H9 (cell line): ENCODE data around the gene NCOR1. TPM values are rescaled to one million over a fixed set of nuclear protein-coding genes. Genes with fewer than 3 reads are reported as not detected.

ENCODE experiments used
- DNase-seq: peaks from one replicate; pipeline ENCODE4 v3.0.0-alpha.2; 2017
- H2AFZ ChIP-seq: one replicate; pipeline ENCODE4 v1.6.1; 2013; ENCODE audit warnings: mild to moderate bottlenecking, low read length, control low read depth, moderate library complexity
- H2AK5ac ChIP-seq: 2 replicates; pipeline ENCODE4 v1.6.1; 2013; ENCODE audit warnings: low read length, control low read depth, mixed read lengths; ENCODE audit not compliant: insufficient read length
- H2BK120ac ChIP-seq: one replicate; pipeline ENCODE4 v1.6.1; 2013; ENCODE audit warnings: low read depth, mild to moderate bottlenecking, low read length, control low read depth, inconsistent platforms; ENCODE audit not compliant: poor library complexity, severe bottlenecking
- H2BK12ac ChIP-seq: 2 replicates; pipeline ENCODE4 v1.6.1; 2013; ENCODE audit warnings: low read length, control low read depth, mixed read lengths, low read depth; ENCODE audit not compliant: insufficient read length
- H2BK15ac ChIP-seq: 2 replicates; pipeline ENCODE4 v1.6.1; 2013; ENCODE audit warnings: low read depth, low read length, control low read depth
- H2BK20ac ChIP-seq: one replicate; pipeline ENCODE4 v1.6.1; 2013; ENCODE audit warnings: low read depth, mild to moderate bottlenecking, low read length, control low read depth, inconsistent platforms; ENCODE audit not compliant: poor library complexity, severe bottlenecking
- H2BK5ac ChIP-seq: 2 replicates; pipeline ENCODE4 v1.6.1; 2013; ENCODE audit warnings: low read length, control low read depth, mixed read lengths; ENCODE audit not compliant: insufficient read length
- H3K14ac ChIP-seq: 2 replicates; pipeline ENCODE4 v1.6.1; 2013; ENCODE audit warnings: low read length, control low read depth; ENCODE audit not compliant: insufficient read depth
- H3K18ac ChIP-seq: 2 replicates; pipeline ENCODE4 v1.6.1; 2013; ENCODE audit warnings: low read depth, mild to moderate bottlenecking, mixed read lengths, low read length, control low read depth; ENCODE audit not compliant: insufficient read length
- H3K23ac ChIP-seq: 2 replicates; pipeline ENCODE4 v1.6.1; 2013; ENCODE audit warnings: low read length, control low read depth, mixed read lengths, low read depth; ENCODE audit not compliant: insufficient read length
- H3K23me2 ChIP-seq: 2 replicates; pipeline ENCODE4 v1.6.1; 2013; ENCODE audit warnings: low read depth, mild to moderate bottlenecking, mixed read lengths, low read length, control low read depth; ENCODE audit not compliant: insufficient read length, poor library complexity, severe bottlenecking
- H3K27ac ChIP-seq: 2 replicates; pipeline ENCODE4 v1.5.1; 2013; ENCODE audit warnings: low read length, control low read depth, mixed read lengths, low read depth; ENCODE audit not compliant: insufficient read length
- H3K27me3 ChIP-seq: 2 replicates; pipeline ENCODE4 v1.6.1; 2013; ENCODE audit warnings: low read length, control low read depth, inconsistent platforms; ENCODE audit not compliant: insufficient read depth
- H3K4ac ChIP-seq: 2 replicates; pipeline ENCODE4 v1.6.1; 2013; ENCODE audit warnings: low read depth, mild to moderate bottlenecking, control low read depth, inconsistent platforms, low read length, moderate library complexity
- H3K4me1 ChIP-seq: 2 replicates; pipeline ENCODE4 v1.6.1; 2013; ENCODE audit warnings: low read length, control low read depth, inconsistent platforms; ENCODE audit not compliant: insufficient read depth
- H3K4me2 ChIP-seq: 2 replicates; pipeline ENCODE4 v1.6.1; 2013; ENCODE audit warnings: low read length, control low read depth, mixed read lengths; ENCODE audit not compliant: insufficient read length, insufficient read depth
- H3K56ac ChIP-seq: 2 replicates; pipeline ENCODE4 v1.6.1; 2013; ENCODE audit warnings: low read depth, mild to moderate bottlenecking, mixed read lengths, low read length, control low read depth; ENCODE audit not compliant: insufficient read length
- H3K79me1 ChIP-seq: 2 replicates; pipeline ENCODE4 v1.6.1; 2013; ENCODE audit warnings: low read depth, mild to moderate bottlenecking, moderate library complexity, low read length, control low read depth, inconsistent platforms; ENCODE audit not compliant: insufficient read depth, poor library complexity, severe bottlenecking
- H3K79me2 ChIP-seq: 2 replicates; pipeline ENCODE4 v1.6.1; 2013; ENCODE audit warnings: low read length, control low read depth, inconsistent platforms; ENCODE audit not compliant: insufficient read depth
- H3K9ac ChIP-seq: 2 replicates; pipeline ENCODE4 v1.6.1; 2013; ENCODE audit warnings: low read length, control low read depth, mixed read lengths; ENCODE audit not compliant: insufficient read length; ENCODE audit errors: extremely low read depth
- H3K9me3 ChIP-seq: one replicate; pipeline ENCODE4 v1.6.1; 2013; ENCODE audit warnings: low read depth, low read length, inconsistent platforms; ENCODE audit not compliant: control insufficient read depth
- H3T11ph ChIP-seq: one replicate; pipeline ENCODE4 v1.6.1; 2013; ENCODE audit warnings: mild to moderate bottlenecking, low read length, control low read depth, inconsistent platforms
- H4K20me1 ChIP-seq: one replicate; pipeline ENCODE4 v1.6.1; 2013; ENCODE audit not compliant: control insufficient read depth, insufficient read length, insufficient read depth
- H4K5ac ChIP-seq: 2 replicates; pipeline ENCODE4 v1.6.1; 2013; ENCODE audit warnings: low read depth, mild to moderate bottlenecking, mixed read lengths, low read length, control low read depth; ENCODE audit not compliant: insufficient read length
- H4K8ac ChIP-seq: replicated peaks from 2 replicates; pipeline ENCODE4 v1.6.1; 2013; ENCODE audit warnings: low read length, control low read depth, mixed read lengths, low read depth; ENCODE audit not compliant: insufficient read length
- H4K91ac ChIP-seq: 2 replicates; pipeline ENCODE4 v1.6.1; 2013; ENCODE audit warnings: low read depth, mild to moderate bottlenecking, moderate library complexity, mixed read lengths, low read length, control low read depth; ENCODE audit not compliant: insufficient read length
- H3K27ac Mint-ChIP-seq, 3 experiments: 2 replicates in 2 of 3; 3 replicates in 1 of 3; pipeline ENCODE4 v1.8.0; 2020 to 2021; ENCODE audit warnings: mixed read lengths in 3 of 3, mild to moderate bottlenecking in 1 of 3, moderate library complexity in 1 of 3
- H3K27me3 Mint-ChIP-seq: 2 replicates; pipeline ENCODE4 v1.8.0; 2021; ENCODE audit warnings: low read depth, mild to moderate bottlenecking, moderate library complexity, mixed read lengths
- H3K36me3 Mint-ChIP-seq, 3 experiments: 2 replicates in 2 of 3; 3 replicates in 1 of 3; pipeline ENCODE4 v1.8.0; 2020 to 2021; ENCODE audit warnings: low read depth in 3 of 3, mixed read lengths in 3 of 3; ENCODE audit not compliant: insufficient read depth in 1 of 3
- H3K4me1 Mint-ChIP-seq, 2 experiments: 2 replicates each; pipeline ENCODE4 v1.8.0; 2020; ENCODE audit warnings: mixed read lengths in 2 of 2
- H3K4me3 Mint-ChIP-seq, 2 experiments: 2 replicates in 1 of 2; 3 replicates in 1 of 2; pipeline ENCODE4 v1.8.0; 2020 to 2021; ENCODE audit warnings: mild to moderate bottlenecking in 2 of 2, mixed read lengths in 2 of 2, moderate library complexity in 1 of 2
- H3K9me3 Mint-ChIP-seq, 2 experiments: 2 replicates in 1 of 2; 3 replicates in 1 of 2; pipeline ENCODE4 v1.8.0; 2020; ENCODE audit warnings: mild to moderate bottlenecking in 2 of 2, mixed read lengths in 2 of 2, moderate library complexity in 1 of 2
- WGBS: extraction: QIAGEN DNeasy Blood & Tissue Kit; methylation state at CpG from one replicate; pipeline ENCODE4 v1.1.7; 2013; ENCODE audit warnings: missing lambda C conversion rate, low lambda C conversion rate, mixed read lengths; ENCODE audit not compliant: insufficient read length; ENCODE audit errors: extremely low coverage; 5-methylcytosine and 5-hydroxymethylcytosine counted together
- total RNA-seq: library from RNA; stranded (reverse); gene quantifications from 2 replicates; pipeline ENCODE4 v1.2.1, GENCODE V29; 2021
- TF ChIP-seq, protein P1 (sequence below): fragments of 200-600 bp; sonication (generic); conservative IDR thresholded peaks from 3 replicates; pipeline ENCODE4 v1.8.0; 2021; ENCODE audit warnings: antibody characterized with exemption, mild to moderate bottlenecking

NCOR1 gene
- total RNA-seq, 1 experiment from 2014 or later = 119 TPM

DNA sequence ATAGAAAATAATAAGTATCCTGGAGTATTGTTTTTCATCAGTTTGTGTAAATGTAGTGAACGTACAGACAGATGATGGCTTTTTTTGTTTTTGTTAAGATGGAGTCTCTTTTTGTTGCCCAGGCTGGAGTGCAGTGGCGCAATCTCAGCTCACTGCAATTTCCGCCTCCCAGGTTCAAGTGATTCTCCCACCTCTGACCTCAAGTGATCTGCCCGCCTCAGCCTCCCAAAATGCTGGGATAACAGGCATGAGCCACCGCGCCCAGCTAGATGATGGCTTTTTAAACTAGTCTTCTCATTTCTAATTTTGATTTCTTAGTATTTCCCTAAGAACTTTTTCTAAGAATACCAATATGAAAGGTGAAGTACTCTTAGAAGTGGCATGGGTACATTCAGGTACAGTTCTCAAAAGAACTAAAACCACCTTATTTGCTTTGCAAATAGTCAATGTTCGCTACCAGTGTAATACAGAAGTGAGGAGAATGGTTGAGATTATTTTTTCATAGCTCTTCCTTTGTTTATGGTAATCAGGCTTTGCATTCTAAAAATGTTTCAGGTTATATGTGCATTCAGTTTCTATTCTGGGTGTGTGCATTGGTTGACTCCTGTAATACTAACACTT lies 181.5 kb downstream of the NCOR1 start:
- Histone ChIP-seq H3K18ac (no peak overlapping the region), H3K14ac (no peak overlapping the region), H2AFZ (no peak overlapping the region), H3K56ac (no peak overlapping the region), H3K4me2 (no peak overlapping the region), H3K27me3 (no peaks in the 10 kb centered on the region), H4K20me1 (no peaks in the 10 kb centered on the region), H3T11ph (no peak overlapping the region), H2BK5ac (no peak overlapping the region), H4K8ac (no peak overlapping the region), H2BK120ac (no peak overlapping the region), H3K4me1 (no peaks in the 10 kb centered on the region), H3K23me2 (no peaks in the 10 kb centered on the region), H2BK12ac (no peak overlapping the region), H3K79me2 (no peaks in the 10 kb centered on the region), H2BK20ac (no peak overlapping the region), H3K23ac (no peak overlapping the region), H3K9ac (no peak overlapping the region), H3K79me1 (no peaks in the 10 kb centered on the region), H4K5ac (no peak overlapping the region), H2AK5ac (no peak overlapping the region), H4K91ac (no peak overlapping the region), H3K4ac (no peak overlapping the region), H3K9me3 (no peaks in the 10 kb centered on the region), H2BK15ac (no peak overlapping the region), H3K27ac (no peak overlapping the region)
- WGBS = no CpG with 5 or more reads among the region's 7 CpGs
- Mint-ChIP-seq H3K4me3 (no peak overlapping the region), H3K27me3 (no peaks in the 10 kb centered on the region), H3K36me3 (peaks cover 49 to 80% (median 78%) of the 10 kb centered on the region in 3 experiments; a peak in 6 of 7 replicates), H3K27ac (peak overlapping the region in 1 of 3 experiments; percentile 82; a peak in 2 of 7 replicates), H3K4me1 (peaks cover 5 to 7% of the 10 kb centered on the region in 2 experiments; a peak in 2 of 4 replicates), H3K9me3 (no peaks in the 10 kb centered on the region)
- DNase-seq = no peak
- TF ChIP-seq, protein P1, sequence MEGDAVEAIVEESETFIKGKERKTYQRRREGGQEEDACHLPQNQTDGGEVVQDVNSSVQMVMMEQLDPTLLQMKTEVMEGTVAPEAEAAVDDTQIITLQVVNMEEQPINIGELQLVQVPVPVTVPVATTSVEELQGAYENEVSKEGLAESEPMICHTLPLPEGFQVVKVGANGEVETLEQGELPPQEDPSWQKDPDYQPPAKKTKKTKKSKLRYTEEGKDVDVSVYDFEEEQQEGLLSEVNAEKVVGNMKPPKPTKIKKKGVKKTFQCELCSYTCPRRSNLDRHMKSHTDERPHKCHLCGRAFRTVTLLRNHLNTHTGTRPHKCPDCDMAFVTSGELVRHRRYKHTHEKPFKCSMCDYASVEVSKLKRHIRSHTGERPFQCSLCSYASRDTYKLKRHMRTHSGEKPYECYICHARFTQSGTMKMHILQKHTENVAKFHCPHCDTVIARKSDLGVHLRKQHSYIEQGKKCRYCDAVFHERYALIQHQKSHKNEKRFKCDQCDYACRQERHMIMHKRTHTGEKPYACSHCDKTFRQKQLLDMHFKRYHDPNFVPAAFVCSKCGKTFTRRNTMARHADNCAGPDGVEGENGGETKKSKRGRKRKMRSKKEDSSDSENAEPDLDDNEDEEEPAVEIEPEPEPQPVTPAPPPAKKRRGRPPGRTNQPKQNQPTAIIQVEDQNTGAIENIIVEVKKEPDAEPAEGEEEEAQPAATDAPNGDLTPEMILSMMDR = no peak
